ENCODE data around the gene CDH13. TPM values are rescaled to one million over a fixed set of nuclear protein-coding genes. Genes with fewer than 3 reads are reported as not detected.
A peak's percentile ranks its signal among the peaks of the same experiment; 100 is the strongest.

CDH13 gene
- polyA plus RNA-seq (ENCODE audit: insufficient read length), result 57.0 TPM

DNA sequence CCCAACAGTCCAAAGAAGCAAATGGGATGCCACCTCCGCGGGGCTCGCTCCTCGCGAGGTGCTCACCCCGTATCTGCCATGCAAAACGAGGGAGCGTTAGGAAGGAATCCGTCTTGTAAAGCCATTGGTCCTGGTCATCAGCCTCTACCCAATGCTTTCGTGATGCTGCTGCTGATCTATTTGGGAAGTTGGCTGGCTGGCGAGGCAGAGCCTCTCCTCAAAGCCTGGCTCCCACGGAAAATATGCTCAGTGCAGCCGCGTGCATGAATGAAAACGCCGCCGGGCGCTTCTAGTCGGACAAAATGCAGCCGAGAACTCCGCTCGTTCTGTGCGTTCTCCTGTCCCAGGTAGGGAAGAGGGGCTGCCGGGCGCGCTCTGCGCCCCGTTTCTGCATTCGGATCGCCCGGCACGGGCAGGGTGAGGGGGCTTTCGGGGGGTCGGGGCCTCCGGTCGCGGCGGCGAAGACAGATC is at the start of gene CDH13:
CDH13 (plus strand) TSS at position 179 of the 471 bp plus-strand sequence.
- DNase-seq, result peak; percentile 27

DNA sequence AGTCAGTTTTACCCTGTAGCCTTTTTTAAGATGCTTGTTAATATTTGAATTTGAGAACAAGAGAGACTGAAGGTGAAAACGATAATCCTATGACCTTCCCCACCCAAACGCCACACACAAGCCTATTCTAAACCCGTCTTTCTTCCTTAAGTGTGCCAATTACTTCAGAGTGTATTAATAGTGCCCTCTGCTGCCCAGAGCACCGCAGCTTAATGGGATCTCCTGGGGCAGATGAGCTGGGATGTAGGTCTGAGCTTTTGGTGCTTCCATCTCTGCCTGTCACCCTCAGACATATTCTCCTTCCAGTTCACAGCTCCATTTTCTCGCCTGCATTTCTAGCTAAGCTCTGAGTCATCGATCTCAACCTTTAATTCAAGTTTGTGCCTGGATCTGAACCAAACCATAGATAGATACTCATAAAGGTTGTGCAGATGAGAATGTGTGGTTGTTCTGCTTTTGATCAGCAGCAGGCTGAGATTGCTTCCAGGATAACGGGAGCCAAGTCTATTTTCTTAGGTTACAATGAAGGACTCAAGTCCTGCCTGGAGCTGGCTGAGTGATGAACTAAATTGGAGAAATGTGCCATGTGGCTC is 46.4 kb upstream of the CDH13 start:
- peak; percentile 11 for DNase-seq

DNA sequence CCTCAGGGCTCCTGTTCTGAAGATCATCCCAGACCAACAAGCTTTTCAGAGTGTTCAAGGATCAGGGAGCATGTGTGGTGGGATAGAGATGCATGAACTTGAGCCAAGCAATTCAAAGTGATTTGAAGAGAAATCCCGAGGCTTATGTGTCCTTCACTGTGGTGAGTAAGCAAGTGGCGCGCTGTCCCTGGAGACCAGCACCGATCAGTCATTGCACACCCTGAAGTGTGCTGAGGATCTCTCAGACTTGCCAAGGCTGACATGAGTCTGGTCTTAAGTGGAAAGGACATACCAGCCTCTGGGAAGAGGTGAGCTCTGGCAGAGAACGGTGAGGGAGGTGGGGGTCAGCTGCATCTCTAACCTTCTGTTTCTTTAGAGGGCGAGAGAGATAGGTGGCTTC is 43.8 kb upstream of the CDH13 start:
- no peak for DNase-seq

DNA sequence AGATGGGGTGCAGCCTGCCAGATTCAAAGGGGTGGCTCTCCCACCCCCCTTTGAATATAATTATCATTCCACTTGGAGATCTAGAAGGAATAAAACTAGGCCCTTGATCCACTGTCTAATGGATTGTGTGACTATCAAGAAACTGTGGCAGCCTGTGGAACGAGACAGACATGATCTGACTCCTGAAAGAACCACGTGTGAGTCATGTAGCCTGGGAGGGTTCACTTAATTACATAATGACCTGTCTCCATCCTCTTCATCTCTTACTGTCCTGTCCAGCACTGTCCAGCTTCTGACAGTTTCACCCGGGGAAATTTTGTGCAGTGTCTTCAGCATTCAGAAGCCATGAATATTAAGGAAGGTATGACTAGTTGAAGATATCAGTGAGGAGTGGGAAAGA is 43.3 kb upstream of the CDH13 start:
- no peak for DNase-seq

DNA sequence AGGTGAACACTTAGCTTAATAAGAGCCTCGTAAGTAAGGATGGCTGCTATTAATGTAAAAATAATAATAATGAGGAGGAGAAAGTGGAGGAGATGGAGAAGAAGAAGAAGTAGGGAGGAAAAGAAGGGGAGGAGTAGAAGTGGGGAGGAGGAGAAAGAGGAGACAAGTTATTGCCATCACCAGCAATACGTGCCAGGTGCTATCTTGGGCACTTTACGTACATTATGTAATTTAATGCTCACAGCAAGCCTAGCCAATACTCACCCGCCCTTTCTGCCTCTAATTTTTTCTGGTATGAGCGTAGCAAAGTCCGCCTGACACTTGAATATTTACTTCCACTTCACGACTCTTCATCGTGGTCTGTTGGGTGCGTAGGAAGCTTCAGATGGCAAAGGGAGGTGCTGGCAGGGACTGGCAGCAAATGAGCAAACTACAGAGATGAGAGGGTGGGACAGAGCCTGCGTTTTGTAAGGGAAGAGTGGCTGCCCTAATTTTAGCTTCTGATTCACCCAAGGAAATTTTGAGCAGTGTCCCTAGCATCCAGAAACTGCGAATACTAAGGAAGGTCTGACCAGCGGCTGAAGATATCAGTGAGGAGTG is 42.1 kb upstream of the CDH13 start:
- no peak for DNase-seq

DNA sequence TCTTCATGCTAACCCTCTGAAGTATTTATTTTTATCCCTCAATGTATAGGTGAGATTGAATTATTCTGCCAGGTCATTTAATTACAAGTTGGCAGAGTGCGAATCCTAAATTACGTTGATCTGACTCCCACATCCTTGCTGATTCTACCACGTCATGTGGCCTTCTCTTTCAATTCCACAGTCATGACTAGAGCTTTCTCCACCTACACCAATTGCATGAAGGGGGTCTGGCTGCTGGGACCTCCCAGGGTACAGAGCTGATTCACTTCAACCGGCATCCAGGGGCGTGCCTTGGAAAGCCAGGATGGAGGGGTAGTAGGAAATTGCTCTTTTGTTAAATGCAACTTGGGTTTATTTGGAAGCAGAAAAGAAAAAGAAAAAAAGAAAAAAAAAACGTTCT is 41.1 kb upstream of the CDH13 start:
- no peak for DNase-seq

DNA sequence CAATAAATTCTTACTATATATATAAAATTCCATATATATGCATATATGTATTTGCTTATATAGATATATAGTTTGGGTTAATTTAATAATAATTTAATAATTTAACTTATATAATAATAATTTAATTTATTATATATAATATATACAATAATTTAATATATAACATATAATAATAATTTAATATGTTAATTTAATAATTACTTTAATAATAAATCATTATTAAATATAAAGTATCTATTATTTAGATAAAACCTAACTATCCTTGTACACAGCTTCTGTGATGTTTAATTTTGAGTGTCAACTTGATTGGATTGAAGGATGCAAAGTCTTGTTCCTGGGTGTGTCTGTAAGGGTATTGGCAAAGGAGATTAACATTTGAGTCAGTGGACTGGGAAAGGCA is 40.6 kb upstream of the CDH13 start:
- no peak for DNase-seq

DNA sequence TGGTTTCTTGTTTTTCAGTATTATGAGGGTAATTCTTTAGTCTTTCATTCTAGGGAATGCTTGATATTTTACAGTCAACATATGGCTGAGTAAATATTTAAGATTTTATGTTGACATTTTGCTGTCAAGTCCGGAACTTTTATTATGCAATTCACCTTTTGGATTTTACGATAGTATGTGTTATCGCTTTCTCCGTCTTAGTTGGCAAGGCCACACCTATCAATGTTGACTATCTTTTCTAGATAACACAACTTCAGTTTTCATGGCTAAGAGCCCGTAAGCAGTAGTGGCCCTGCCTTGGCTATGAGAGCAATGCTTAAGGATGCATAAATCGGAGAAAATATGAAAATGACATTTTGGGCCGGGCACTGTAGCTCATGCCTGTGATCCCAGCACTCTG is 39.5 kb upstream of the CDH13 start:
- DNase-seq, result no peak

DNA sequence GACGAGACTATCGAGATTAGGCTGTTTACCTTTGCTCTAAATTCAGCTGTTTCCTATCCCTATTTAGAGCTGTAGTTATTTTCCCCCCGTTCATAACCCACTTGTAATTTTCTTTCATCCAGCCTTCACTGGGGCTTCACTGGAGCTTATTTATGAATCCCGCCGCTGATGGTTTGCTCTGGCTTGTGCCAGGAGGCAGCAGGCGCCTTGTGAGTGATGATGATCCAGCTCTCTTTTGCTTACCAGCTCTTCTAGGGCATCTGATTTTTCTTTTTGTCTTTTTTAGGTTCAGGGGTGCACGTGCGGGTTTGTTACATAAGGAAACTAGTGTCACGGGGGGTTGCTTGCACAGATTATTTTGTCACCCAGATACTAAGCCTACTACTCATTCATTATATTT is 37.4 kb upstream of the CDH13 start:
- DNase-seq, result no peak

DNA sequence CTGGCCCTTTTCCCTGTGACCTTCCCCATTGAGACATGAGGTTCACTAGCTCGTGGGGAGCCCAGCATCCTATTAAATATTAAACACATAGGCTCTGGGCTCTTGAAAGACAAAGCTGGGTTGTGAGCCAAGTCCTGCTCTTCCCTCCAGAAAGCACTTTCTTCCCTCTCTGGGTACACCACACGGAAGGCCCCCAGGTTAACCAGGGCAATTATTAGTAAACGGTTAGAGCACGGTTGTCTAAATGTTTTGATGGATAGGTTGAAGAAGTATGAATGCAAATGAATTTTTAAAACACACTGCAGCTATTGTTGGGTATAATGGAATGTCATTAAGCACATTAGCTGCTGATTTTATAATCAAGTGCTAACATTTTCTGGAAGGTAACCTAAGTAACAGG is 32.7 kb upstream of the CDH13 start:
- no peak for DNase-seq

DNA sequence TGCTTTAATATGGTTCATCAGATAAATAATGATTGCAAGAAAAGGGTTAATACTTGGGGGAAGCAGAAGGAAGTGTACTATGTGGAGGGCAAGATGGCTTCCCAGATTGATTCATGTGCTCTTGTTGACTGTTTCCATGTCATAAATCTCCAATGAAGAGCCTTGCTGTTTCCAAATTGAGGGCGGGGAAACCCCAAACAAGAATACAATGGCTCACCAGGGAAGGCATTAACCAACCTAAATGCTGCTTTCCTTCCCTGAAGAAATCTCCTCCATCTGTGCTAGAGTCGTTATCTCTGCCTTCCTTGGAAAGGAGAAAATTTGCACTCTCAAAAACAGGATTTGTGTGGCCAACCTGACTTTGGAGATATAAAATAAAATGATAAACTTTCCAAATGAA is 28.0 kb upstream of the CDH13 start:
- DNase-seq, result no peak

DNA sequence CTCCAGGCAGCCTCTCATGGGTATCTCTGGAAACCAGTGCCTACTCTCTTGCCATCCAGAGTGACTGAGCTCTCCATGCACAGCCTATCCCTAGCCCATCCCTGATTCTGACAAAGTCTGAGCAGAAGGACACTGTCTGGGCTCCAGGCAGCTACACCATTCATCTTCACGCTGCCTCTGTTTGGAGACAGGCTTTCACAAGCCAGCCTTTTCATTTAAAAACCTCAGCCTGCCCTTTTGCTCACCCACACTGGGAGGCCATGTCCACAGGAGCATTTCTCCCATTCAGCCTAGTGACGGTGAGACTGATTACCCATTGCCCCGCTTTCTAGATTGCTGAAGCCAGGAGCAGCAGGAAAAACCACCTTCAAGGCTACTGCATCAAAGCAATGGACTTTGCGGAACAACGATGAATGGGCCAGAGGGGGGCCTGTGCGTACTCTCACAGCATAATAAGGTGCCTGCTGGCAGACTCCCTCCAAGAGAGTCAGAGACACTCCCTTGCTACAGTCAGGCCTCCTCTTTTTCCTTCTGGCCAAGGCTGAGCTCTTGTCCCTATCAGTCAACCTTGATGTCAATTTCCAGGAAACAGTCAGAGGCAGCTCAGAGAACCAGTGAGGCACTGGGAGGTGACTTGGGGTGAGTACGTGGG is 24.7 kb upstream of the CDH13 start:
- DNase-seq, result no peak

DNA sequence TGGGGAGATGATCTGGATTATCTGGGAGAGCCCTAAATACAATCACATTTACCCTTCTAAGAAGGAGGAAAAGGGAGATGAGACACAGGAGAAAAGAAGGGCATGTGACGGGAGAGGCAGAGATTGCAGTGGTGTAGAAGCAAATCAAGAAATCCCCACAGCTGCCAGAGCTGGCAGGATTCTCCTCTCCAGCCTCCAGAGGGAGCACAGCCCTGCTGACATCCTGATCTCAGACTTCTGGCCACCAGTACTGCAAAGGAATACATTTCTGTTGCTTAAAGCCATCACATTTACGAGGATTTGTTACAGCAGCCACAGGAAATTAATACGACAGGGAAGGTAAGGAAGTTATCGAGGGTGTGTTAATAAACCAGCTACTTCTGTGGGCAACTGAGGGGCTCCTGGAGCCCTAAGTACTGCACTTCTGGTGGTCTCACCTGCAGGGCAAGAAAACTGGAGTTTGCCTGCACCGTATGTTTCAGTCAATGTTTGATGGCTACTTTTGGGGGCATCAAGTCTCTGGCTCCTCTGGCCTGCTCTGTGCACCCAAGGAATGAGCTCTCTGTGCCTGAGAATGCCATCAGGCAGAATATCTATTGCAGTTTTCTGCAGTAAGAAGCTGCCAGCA is 22.9 kb upstream of the CDH13 start:
- peak; percentile 16 for DNase-seq

DNA sequence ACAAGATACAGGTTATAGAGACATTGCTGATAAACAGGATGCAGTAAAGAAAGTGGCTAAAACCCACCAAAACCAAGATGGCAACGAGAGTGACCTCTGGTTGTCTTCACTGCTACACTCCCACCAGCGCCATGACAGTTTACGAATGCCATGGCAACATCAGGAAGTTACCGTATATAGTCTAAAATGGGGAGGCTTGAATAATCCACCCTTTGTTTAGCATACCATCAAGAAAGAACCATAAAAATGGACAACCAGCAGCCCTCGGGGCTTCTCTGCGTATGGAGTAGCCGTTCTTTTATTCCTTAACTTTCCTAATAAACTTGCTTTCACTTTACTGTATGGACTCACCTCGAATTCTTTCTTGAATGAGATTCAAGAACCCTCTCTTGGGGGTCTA is 21.7 kb upstream of the CDH13 start:
- no peak for DNase-seq

DNA sequence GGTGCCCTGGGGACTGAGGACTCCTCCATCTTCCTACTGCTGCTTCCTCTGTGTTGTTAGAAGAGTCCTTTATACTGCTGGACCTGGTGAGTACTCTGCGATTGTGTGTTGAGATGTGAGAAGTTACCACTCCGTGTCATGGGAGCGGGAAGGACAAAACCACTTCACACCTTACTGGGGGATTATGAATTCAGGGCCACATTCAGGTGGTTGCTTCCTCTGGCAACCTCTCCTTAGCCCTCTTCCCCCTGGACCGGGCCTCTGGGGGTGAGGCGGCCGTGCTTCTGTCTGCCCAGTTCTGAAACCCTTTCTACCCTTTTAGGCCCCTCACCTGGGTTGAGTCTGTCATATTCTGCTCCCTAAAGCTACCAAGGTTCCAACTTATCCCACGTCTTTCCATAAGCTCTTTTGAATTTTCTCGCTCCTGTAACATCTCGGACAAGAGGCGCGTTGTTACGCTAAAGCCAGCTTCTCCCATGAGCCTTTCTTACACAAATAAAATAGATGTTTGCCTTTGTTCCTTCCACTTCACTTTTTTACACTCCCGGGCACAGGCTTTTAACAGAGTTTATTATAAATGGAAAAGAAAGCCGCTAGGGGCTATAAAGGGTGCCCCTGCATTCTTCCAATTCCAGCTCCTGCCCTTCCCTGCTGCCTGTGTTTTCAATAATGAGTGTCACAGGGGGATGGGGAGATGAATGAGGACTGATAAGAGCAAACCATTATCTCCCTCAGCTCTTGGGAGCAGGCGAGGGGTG is 20.7 kb upstream of the CDH13 start:
- no peak for DNase-seq

DNA sequence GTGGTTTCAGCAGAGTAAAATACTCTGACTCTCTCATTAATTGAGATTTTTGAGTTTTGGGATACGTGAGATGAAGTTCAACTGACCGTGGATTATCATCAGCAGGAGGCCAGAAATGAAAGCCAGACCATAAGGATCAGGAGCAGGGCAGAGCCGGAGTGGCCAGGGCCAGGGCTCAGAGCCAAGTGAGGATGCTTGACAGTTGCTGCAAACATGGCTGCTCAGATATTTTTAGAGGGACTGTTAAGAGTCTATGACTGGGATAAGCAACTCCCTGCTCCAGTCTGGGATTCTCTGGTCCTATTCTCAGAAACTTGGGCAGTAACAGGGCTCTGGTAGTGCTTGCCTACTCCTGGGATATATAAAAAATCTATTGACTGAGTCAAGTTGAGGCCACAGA is 17.6 kb upstream of the CDH13 start:
- peak; percentile 13 for DNase-seq

DNA sequence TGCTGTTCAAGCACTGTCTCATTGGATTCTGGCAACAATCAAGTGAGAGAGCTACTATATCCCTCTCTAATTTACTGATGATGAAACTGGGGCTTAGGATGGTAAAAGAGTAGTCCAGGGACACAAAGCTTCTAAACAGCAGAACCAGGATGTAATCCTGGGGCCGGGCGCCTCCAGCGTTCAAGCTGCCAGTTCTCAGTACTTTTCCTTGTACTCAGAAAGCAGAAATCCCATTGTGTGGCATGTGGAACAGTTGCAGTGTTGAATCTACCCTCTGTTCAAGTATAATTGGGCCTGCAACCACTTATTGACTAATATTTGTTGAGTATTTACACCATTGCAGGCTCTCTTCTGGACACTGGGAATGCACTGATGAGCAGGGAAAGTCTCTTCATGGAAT is 14.5 kb upstream of the CDH13 start:
- DNase-seq, result no peak

DNA sequence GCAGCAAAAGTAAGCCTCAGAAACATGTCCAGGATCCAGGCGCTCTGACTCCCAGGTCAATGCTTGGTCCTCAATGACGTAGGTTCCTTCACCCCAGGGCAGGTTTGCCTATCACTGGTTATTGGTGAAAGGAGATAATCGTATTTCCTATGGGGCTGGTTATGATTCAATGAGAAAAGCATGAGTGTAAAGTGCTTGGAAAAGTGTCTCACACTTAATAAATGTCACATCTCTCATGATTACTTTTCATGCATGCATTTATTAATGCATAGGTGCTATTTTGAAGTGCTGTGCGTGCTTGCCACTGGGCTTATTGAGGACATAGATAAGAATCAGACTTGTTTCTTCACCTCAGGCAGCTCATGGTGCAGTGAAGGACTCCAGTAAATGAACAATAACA is 10.4 kb upstream of the CDH13 start:
- DNase-seq, result no peak

DNA sequence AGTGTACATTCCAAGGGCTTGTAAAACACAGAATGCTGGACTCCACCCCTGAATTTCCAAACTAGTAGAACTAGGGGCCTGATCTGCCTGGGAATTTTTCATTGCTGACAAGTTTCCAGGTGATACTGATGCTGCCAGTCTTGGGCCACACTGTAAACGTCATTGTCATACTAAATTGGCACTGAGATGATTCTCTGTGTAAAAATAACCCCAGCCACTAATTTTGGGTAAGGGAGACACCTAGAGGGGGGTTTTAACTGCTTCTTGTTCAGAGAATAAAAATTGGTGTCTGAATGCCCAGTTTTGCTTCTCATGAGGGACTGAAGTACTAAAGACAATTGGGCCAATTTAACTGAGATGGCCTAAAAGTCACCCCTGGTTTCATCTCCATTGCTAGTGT is 5.0 kb upstream of the CDH13 start:
- no peak for DNase-seq

DNA sequence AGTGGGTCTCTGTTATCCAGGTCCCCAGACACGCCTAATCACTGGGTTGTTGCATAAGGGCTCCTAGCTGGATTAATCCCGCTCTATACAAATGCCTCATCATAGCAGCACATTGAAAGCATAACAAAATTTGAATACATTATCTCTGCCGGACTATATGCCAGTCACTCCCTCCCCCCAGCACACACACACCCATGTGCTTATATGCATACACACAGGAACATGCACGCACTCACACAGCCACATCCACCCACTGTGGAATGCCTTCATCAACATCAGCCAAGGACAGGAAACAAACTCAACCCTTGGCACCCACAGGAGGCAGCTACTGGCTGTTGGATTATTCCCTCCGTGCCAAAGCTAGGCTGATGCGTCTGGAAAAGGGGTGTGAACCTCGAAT is 3.5 kb upstream of the CDH13 start:
- DNase-seq, result no peak

DNA sequence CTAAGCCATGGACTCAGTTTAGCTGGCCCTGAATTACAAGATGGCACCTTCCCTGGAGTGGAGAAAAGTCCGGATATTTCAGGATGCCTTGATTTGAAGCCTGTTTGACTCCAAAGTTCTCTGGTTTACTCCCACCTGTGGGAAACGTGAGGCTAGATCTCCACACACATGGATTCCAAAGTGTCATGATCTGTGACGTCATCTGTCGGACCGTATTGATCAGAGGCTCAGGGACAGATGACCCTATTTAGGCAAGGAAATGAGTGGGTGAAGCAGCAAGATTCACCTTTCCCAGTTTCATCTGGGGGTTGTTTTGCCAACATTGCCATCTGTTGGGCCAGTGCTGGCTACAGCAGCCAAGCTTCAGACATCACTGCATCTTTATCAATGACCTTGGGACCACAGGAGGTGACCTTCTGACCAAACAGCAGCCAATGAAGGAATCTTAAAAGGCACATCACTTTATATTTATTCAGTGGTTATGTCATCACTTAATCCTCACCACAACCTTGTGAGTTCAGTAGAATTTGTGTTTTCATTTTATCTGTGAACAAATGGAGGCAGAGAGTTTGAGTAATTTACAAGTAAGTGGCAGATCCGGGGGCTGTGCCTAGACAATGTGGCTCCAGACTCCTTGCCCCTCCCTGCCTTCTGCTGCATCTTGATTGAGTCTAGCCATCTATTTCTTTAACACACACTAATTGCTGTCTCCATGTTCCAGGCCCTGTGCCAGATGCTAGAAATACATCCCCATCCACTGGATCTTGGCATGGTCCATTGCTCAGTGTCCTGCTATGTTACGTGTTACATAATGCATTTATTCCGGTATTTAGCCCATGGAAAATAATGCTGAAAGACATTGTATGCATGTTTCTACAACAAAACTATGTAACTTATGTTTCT is 1.5 kb upstream of the CDH13 start:
- no peak for DNase-seq

DNA sequence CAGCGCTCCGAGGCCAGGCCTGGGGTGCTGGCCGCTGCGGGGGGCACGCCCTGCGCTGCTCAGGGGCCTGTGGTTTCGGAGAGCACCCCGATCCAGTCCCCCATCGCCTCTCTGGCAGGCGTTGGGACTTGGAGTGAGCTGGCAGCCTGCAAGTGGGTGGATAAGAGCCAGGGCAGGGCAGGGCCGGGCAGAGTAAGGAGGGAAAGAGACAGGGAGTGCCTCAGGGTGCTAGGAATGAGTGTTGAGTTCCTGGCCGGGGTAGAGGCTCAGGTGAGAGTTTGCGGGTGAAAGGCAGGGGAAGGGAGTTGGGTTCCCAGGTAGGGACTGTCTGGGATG is 1.3 kb downstream of the CDH13 start:
- DNase-seq, result no peak

All from hindlimb muscle (tissue), 1 donor.